Osteocyte (in vitro differentiated cells): Measurements from ENCODE around the gene FAM177B. TPM values are rescaled to one million over a fixed set of nuclear protein-coding genes. Genes with fewer than 3 reads are reported as not detected.

Experiments used
- DNase-seq: peaks from one replicate; pipeline ENCODE4 v3.0.0; 2021; ENCODE audit warnings: mixed read lengths; ENCODE audit not compliant: unreplicated experiment; ENCODE audit errors: extremely low spot score
- H3K27ac Mint-ChIP-seq: one replicate; pipeline ENCODE4 v1.8.0; 2021; ENCODE audit warnings: mild to moderate bottlenecking, mixed read lengths; ENCODE audit not compliant: unreplicated experiment
- H3K27me3 Mint-ChIP-seq: one replicate; pipeline ENCODE4 v1.8.0; 2021; ENCODE audit warnings: mixed read lengths; ENCODE audit not compliant: unreplicated experiment
- H3K36me3 Mint-ChIP-seq: one replicate; pipeline ENCODE4 v1.8.0; 2021; ENCODE audit warnings: mixed read lengths; ENCODE audit not compliant: unreplicated experiment
- H3K4me1 Mint-ChIP-seq: one replicate; pipeline ENCODE4 v1.8.0; 2021; ENCODE audit warnings: mixed read lengths; ENCODE audit not compliant: unreplicated experiment
- H3K4me3 Mint-ChIP-seq: one replicate; pipeline ENCODE4 v1.8.0; 2021; ENCODE audit warnings: mild to moderate bottlenecking, moderate library complexity, mixed read lengths; ENCODE audit not compliant: unreplicated experiment
- H3K9me3 Mint-ChIP-seq: one replicate; pipeline ENCODE4 v1.8.0; 2021; ENCODE audit warnings: mixed read lengths; ENCODE audit not compliant: unreplicated experiment
- CTCF ChIP-seq: fragments of 200-600 bp; sonication (generic); IDR thresholded peaks from 2 replicates; pipeline ENCODE4 v1.5.0; 2021; ENCODE audit warnings: antibody characterized with exemption, mild to moderate bottlenecking, moderate library complexity
- total RNA-seq: library from RNA; stranded (reverse); gene quantifications from 2 replicates; pipeline ENCODE4 v1.2.1, GENCODE V29; 2021

Gene FAM177B
- total RNA-seq, 1 donor from 2014 or later, result not detected

GRCh38 chr1:222767152-222767571 lies 30.2 kb downstream of the FAM177B start:
- Mint-ChIP-seq H3K4me1 (peaks cover 6% of the 10 kb centered on the region), H3K36me3 (no peaks in the 10 kb centered on the region), H3K9me3 (peaks cover 10% of the 10 kb centered on the region), H3K4me3 (no peak overlapping the region), H3K27ac (no peak overlapping the region), H3K27me3 (peaks cover 7% of the 10 kb centered on the region)
- no peak for TF ChIP-seq CTCF
- DNase-seq, result no peak

- H3K27me3 Mint-ChIP-seq, result peaks cover 6% of the 10 kb centered on the region
- no peak for DNase-seq
- peaks cover 17% of the 10 kb centered on the region for H3K4me1 Mint-ChIP-seq
- no peak overlapping the region for H3K4me3 Mint-ChIP-seq
- no peak overlapping the region for H3K27ac Mint-ChIP-seq
- peaks cover 10% of the 10 kb centered on the region for H3K9me3 Mint-ChIP-seq
- H3K36me3 Mint-ChIP-seq, result no peaks in the 10 kb centered on the region
- TF ChIP-seq CTCF, result no peak
Measured at GRCh38 chr1:222768592-222768991, 31.6 kb downstream of the FAM177B start.

- no peaks in the 10 kb centered on the region for H3K36me3 Mint-ChIP-seq
- H3K9me3 Mint-ChIP-seq, result peaks cover 10% of the 10 kb centered on the region
- no peak overlapping the region for H3K4me3 Mint-ChIP-seq
Measured at GRCh38 chr1:222769181-222769580, 32.2 kb downstream of the FAM177B start.

GRCh38 chr1:222769971-222770620 lies 33.1 kb downstream of the FAM177B start:
- Mint-ChIP-seq H3K9me3 (peaks cover 10% of the 10 kb centered on the region), H3K4me1 (peaks cover 17% of the 10 kb centered on the region), H3K27ac (no peak overlapping the region), H3K36me3 (no peaks in the 10 kb centered on the region), H3K27me3 (no peaks in the 10 kb centered on the region), H3K4me3 (no peak overlapping the region)
- TF ChIP-seq CTCF, result no peak
- no peak for DNase-seq

More at GRCh38 chr1:222769181-222769580, 32.2 kb downstream of the FAM177B start:
- Mint-ChIP-seq H3K27ac (no peak overlapping the region), H3K4me1 (peaks cover 17% of the 10 kb centered on the region), H3K27me3 (peaks cover 3% of the 10 kb centered on the region)
- no peak for TF ChIP-seq CTCF
- DNase-seq, result no peak

GRCh38 chr1:222772996-222773379 lies 36.0 kb downstream of the FAM177B start:
- Mint-ChIP-seq H3K9me3 (peaks cover 7% of the 10 kb centered on the region), H3K4me3 (no peak overlapping the region), H3K27ac (no peak overlapping the region), H3K36me3 (no peaks in the 10 kb centered on the region), H3K27me3 (peaks cover 2% of the 10 kb centered on the region), H3K4me1 (peaks cover 17% of the 10 kb centered on the region)
- no peak for DNase-seq
- TF ChIP-seq CTCF, result no peak
